Stimulated activated CD8-positive, alpha-beta memory T cell treated with anti-CD3 and anti-CD28 coated beads, Interleukin-2, amount 100 ng/mL, for 48 hours (primary cell): Measurements from ENCODE around the gene TULP4.

ENCODE experiments used
- DNase-seq, 2 donors: peaks; one replicate each; pipeline ENCODE4 v3.0.0-alpha.2; 2020; ENCODE audit warnings: low read depth in 2 of 2

The TULP4 gene

GRCh38 chr6:158357570-158358216 is 45.4 kb downstream of the TULP4 start:
- no peak for DNase-seq

DNA sequence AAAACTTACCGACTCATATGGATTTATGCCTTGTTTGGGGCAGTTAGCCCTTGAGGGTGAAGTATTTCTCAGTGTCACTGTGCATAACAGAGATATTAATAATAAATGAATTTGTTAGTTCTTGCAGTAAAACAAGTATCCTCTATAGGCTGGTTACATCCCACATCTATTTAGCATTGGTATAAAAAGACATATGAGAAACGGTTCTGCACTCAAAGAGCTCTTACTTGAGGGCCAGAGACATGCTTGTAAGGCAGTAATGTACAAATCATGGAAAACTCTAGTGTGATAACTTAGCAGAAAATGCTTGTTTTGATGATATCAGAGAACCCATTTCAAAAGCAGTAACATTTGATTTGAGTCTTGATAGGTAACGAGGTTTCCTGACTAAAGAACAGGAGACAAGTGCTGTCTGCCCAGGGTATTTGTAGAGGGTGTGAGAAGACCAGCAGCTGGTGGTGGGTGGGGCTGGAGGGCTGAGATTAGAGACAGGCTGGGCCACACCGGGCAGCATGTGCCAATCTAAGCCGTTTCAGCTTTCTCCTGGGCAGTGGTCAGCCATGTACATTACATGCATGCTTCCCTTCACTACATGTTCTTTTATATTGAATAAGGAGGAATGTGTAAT is 46.3 kb downstream of the TULP4 start:
- no peak for DNase-seq

DNA sequence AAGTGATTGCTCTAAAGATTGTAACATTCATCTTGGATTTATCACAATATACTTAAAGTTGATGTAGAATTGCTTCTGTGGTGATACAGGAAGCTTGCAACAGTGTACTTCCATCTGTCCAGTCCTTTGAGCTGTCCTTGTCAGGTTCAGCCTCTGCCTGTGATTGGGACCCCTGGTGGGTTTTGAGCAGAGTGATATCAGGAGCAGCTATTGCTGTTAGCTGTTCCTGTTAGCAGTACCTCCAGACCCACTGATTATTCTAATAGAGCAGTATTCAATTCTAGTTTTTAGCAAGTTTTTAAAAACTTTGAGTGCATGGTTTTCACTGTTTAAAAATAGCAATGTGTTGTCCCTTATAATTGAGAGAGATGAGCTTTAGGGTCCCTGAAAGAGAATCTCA is 48.8 kb downstream of the TULP4 start:
- DNase-seq = no peak

DNA sequence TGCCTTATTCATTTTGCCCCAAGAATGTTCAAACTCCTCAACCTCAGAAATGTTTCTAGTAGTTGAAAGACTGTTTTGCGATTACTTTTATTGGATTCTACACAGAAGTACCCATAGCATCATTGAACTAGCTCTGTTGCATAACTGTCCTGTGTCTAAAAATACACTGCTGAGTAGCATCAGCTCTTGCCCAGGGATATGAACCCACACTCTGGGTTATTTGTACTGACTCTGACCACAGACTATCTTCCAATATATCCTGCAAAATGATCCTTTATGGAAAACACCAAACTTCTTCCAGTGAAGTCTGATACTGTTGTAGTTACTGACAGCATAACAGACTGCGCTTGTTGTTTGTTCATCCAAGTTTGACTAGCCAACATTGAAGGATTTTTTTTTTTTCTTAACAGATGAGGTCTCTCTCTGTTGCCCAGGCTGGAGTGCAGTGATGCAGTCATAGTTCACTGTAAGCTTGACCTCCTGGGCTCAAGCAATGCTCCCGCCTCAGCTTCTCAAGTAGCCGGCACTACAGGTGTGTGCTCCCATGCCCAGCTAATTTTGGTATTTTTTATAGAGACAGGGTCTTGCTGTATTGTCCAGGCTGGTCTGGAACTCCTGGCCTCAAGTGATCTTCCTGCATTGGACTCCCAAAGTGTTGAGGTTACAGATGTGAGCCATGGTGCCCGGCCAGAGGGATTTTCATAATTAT is 49.9 kb downstream of the TULP4 start:
- DNase-seq = no peak

DNA sequence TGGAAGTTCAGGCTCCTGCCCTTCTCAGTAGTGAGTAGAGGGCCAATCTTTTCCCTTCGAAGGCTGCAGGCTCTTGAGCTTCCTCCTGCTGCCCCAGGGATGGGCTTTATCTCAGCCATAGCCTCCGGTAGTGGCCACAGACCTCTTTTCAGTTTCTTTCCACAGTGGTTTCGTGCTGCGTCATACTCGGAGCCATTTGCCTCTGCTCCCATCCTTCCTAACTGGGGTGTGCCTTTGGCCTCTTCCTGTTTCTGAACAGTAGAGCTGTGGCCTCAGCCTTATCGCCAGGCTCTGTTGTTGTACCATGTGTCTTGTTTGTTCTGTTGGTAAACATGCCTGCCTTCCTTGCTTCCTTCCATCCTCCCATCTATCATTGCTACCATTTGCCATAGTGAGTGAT is 54.1 kb downstream of the TULP4 start:
- no peak for DNase-seq

- no peak for DNase-seq
Measured at GRCh38 chr6:158367816-158368215, 55.6 kb downstream of the TULP4 start.

DNA sequence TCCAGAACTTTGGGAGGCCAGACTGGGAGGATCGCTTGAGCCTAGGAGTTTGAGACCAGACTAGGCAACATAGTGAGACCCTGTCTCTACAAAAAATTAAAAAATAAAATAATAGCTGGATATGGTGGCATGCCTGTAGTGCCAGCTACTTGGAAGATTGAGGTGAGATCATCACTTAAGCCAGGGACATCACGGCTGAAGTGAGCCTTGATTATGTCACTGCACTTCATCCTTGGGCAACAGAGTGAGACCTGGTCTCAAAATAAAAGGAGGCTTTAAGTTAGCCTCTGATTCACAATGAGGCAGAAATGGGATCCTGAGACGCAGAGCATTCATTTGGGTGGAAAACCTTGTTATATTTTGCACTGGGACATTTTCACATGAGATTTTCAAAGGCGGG is 57.0 kb downstream of the TULP4 start:
- DNase-seq = no peak

- DNase-seq = no peak
Measured at GRCh38 chr6:158370805-158371204, 58.5 kb downstream of the TULP4 start.

DNA sequence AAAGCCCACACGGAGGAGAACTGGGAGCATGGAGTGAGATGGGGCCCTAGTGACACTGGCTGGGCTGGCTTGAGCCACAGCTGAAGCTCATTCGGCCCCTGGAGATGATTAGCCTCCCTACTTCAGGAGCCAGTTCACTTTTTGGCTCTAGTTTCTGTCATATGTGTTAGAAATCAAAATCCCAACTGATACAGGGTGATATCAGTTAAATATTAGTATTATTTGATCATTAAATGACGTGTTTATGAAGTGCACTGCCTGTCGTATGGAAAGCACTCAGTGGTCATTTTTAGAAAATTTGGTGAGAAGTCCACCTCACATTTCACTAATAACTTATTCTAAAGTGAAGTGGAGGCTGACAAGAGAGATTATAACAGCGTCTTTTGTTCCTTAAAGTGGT is 59.0 kb downstream of the TULP4 start:
- DNase-seq = no peak

- DNase-seq = no peak
Measured at GRCh38 chr6:158372574-158372973, 60.3 kb downstream of the TULP4 start.

DNA sequence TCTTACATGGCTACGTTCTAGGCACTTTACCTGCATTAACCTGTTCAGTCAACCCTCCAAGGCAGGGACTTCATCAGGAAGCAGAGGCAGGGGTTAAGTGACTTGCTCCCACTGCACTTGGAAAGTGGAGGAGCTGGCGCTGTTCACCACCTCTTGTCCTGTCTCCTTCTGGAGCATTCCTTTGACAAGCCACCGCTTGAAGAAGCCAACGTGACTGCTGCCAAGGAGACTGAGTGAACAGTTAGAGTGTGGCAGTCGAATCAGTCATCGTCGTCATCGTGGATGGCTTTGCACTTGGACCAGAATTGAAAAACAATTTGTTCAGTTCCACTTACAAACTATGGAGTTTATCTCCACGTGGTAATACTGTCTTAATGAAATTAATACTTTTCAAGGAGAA is 60.9 kb downstream of the TULP4 start:
- no peak for DNase-seq

DNA sequence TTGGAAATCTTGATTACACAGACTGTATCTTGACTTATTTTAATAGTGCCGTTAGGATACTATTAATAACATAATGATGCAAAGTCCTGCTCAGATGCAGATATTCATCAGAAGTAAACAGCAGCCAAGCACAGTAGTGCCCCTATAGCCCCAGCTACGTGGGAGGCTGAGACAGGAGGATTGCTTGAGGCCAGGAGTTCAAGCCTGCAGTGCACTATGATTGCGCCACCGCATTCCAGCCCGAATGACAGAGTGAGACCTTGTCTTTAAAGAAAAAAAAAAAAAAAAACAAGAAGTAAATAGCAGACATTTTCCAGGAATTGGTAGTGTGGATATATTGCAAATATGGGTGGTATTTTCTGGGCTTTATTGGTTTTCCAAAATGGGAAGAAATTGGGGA is 61.8 kb downstream of the TULP4 start:
- no peak for DNase-seq

DNA sequence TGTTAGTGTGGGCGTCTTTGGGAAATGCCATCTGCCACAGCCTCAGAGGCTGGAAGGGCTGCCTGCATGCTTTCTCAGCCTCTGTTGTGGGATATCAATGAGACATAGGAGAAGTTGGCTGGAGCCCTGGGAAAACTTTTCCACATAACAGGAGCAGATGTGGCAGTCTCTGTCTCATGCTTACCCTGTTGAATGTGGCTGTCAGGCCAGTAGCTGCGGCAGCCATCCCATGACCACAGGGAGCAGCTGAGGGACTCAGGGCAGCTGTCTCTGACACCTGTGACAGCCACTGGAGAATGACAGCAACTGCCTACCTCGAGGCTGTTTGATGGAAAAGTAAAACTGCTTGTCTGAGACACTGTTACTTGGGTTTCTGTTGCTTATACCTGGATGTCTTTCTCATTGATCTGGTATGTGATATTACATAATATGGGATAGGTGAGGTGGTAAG is 64.4 kb downstream of the TULP4 start:
- DNase-seq = no peak

DNA sequence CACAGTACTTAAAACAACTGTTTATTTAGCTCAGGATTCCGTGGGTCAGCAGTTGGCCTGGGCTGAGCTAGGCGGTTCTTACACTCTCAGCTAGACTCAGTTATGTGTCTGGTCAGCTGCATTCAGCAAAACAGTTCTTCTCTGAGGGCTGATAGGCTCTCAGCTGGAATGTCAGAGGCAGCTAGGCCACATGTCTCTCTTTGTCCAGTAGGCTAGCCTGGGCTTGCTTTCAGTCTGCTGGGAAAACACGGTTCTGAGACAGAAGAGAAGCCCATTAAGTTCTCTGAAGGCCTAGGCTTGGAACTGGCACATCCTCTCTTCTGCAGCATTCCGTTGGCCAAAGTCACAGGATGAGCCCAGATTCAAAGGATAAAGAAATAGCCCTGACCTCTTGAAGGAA is 65.6 kb downstream of the TULP4 start:
- DNase-seq = no peak

- DNase-seq = no peak
Measured at GRCh38 chr6:158379336-158379735, 67.1 kb downstream of the TULP4 start.

GRCh38 chr6:158381214-158381613 is 68.9 kb downstream of the TULP4 start:
- DNase-seq = no peak

DNA sequence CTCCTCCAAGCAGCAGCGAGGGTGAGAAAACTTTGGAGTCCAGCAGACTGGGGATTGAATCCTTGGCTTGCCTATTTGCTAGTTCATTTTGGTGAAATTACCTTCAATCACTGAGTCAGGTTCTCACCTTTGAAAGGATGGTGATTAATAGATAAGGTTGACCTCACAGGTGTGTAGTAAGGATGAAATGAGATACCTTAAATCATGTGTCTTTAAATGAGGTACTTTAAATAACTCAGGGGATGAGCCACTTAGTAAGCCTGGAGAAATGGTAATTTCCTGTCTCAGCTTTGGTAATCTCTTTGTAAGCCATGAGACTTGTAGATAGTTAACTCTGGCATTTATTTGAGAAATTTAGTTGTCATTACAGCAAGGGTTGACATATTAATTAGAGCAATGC is 70.2 kb downstream of the TULP4 start:
- DNase-seq = no peak

GRCh38 chr6:158383057-158383456 is 70.8 kb downstream of the TULP4 start:
- no peak for DNase-seq

DNA sequence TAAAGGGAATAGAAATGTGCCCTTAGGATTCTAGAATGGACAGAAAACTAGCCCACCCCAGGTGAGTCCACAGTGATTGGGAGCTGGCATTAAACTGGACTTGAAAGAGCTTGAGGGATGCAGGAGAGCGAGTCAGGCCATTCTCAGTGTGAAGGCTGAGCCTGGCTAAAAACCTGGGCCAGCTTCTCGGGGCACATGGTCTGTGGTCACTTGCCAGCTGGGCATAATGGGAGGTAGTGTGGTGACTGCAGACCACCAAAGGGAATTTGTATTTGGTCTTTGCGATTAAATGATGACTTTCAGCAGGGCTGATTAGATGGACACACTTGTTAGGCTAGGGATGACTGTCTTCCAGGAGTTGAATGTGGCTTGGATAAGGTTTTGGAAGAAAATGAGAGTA is 71.3 kb downstream of the TULP4 start:
- no peak for DNase-seq

GRCh38 chr6:158384671-158385110 is 72.4 kb downstream of the TULP4 start:
- no peak for DNase-seq

DNA sequence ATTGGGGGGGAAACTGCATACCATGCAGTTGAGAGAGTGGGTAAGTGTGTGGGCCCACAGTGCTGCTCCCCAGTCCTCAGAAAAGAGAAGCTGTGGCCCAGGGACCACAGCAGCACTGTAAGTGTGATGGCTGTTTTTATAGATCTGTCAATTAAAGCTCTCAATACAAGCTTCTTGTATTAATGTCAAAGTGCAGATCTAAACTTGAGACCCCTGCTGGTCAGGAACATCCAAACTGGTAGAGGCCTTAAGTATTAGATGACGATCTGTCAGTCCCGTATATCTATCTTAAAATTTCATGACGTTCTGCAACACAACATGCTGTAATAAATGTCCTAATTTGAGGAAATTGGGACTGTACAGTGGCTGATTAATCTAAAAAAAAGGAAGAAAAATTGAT is 74.8 kb downstream of the TULP4 start:
- no peak for DNase-seq

GRCh38 chr6:158387578-158387977 is 75.3 kb downstream of the TULP4 start:
- no peak for DNase-seq

- no peak for DNase-seq
Measured at GRCh38 chr6:158388727-158389126, 76.5 kb downstream of the TULP4 start.
